ENCODE results near the gene GNAQ. TPM values are rescaled to one million over a fixed set of nuclear protein-coding genes. Genes with fewer than 3 reads are reported as not detected.

The GNAQ gene
- total RNA-seq, 2 donors from 2014 or later: 46.0 to 58.8 TPM

- Histone ChIP-seq H3K36me3 (no peaks in the 10 kb centered on the region), H3K4me1 (ENCODE audit: control insufficient read depth in 1 of 2, low read depth in 2 of 2) (peaks cover 49 to 83% of the 10 kb centered on the region in 2 donors), H3K27ac (peak overlapping the region in 1 of 2 donors; percentile 35), H3K27me3 (replicated peaks; ENCODE audit: insufficient read depth) (no peaks in the 10 kb centered on the region), H3K4me3 (no peak overlapping the region), H3K9me3 (no peaks in the 10 kb centered on the region)
- no peak for TF ChIP-seq CTCF (IDR thresholded peaks at IDR 0.05)
- ATAC-seq (ENCODE audit: insufficient number of reproducible peaks, low FRiP score, low read depth): no peak
- no peak for DNase-seq (ENCODE audit: low spot score)
Observed at GRCh38 chr9:77954013-77954665, 77.5 kb downstream of the GNAQ start.

GRCh38 chr9:77953590-77953989, 78.0 kb downstream of the GNAQ start:
- TF ChIP-seq CTCF (IDR thresholded peaks at IDR 0.05): no peak
- DNase-seq (ENCODE audit: low spot score) (no peak), ATAC-seq (ENCODE audit: insufficient number of reproducible peaks, low FRiP score, low read depth) (no peak)
- Histone ChIP-seq H3K27ac (peak overlapping the region in 1 of 2 donors; percentile 35), H3K4me3 (no peak overlapping the region), H3K4me1 (ENCODE audit: control insufficient read depth in 1 of 2, low read depth in 2 of 2) (peaks cover 47 to 85% of the 10 kb centered on the region in 2 donors), H3K36me3 (no peaks in the 10 kb centered on the region), H3K27me3 (replicated peaks; ENCODE audit: insufficient read depth) (no peaks in the 10 kb centered on the region), H3K9me3 (no peaks in the 10 kb centered on the region)

GRCh38 chr9:77952635-77953328, 78.8 kb downstream of the GNAQ start:
- no peaks in the 10 kb centered on the region for H3K9me3 ChIP-seq
- peak overlapping the region; percentile 15 to 35 for H3K27ac ChIP-seq
- peak overlapping the region; percentile 41 for H3K4me3 ChIP-seq
- no peaks in the 10 kb centered on the region for H3K36me3 ChIP-seq
- ATAC-seq (ENCODE audit: insufficient number of reproducible peaks, low FRiP score, low read depth) (no peak), DNase-seq (ENCODE audit: low spot score) (no peak)
- no peaks in the 10 kb centered on the region for H3K27me3 ChIP-seq (replicated peaks; ENCODE audit: insufficient read depth)
- no peak for TF ChIP-seq CTCF (IDR thresholded peaks at IDR 0.05)
- peaks cover 45 to 78% of the 10 kb centered on the region in 2 donors for H3K4me1 ChIP-seq (ENCODE audit: control insufficient read depth in 1 of 2, low read depth in 2 of 2)

GRCh38 chr9:77951369-77951768, 80.2 kb downstream of the GNAQ start:
- DNase-seq (ENCODE audit: low spot score) (no peak), ATAC-seq (ENCODE audit: insufficient number of reproducible peaks, low FRiP score, low read depth) (no peak)
- Histone ChIP-seq H3K4me1 (ENCODE audit: control insufficient read depth in 1 of 2, low read depth in 2 of 2) (peaks cover 53 to 78% of the 10 kb centered on the region in 2 donors), H3K9me3 (no peaks in the 10 kb centered on the region), H3K4me3 (no peak overlapping the region), H3K36me3 (no peaks in the 10 kb centered on the region), H3K27ac (peak overlapping the region in 1 of 2 donors; percentile 35), H3K27me3 (replicated peaks; ENCODE audit: insufficient read depth) (no peaks in the 10 kb centered on the region)
- no peak for TF ChIP-seq CTCF (IDR thresholded peaks at IDR 0.05)

GRCh38 chr9:77949751-77950436, 81.7 kb downstream of the GNAQ start:
- Histone ChIP-seq H3K27ac (no peak overlapping the region), H3K4me3 (no peak overlapping the region), H3K36me3 (no peaks in the 10 kb centered on the region), H3K27me3 (replicated peaks; ENCODE audit: insufficient read depth) (no peaks in the 10 kb centered on the region), H3K9me3 (no peaks in the 10 kb centered on the region), H3K4me1 (ENCODE audit: control insufficient read depth in 1 of 2, low read depth in 2 of 2) (peaks cover 65 to 84% of the 10 kb centered on the region in 2 donors)
- DNase-seq (ENCODE audit: low spot score) (no peak), ATAC-seq (ENCODE audit: insufficient number of reproducible peaks, low FRiP score, low read depth) (no peak)
- no peak for TF ChIP-seq CTCF (IDR thresholded peaks at IDR 0.05)
